ENCODE measurements around the gene PAXX.

DNA sequence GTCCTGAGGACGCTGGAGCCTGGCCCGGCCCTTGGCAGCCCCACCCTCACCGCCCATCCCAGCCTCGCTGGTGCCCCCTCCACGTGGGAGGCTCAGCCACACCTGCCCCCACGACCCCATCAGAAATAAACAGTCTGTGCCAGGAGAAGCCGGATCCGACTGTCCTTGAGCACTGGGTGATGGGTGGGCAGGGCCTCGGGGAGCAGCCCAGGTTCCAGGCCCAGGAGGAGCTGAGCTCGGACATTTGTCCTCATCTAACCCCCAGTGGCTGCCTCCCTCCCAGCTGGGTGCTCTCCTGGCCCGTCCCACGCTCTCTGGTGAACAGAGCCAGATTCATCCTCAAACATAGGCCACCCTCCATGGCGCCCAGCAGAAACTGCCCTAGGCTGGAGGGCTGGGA lies 19.5 kb upstream of the PAXX start:
- TF ChIP-seq, protein P1, sequence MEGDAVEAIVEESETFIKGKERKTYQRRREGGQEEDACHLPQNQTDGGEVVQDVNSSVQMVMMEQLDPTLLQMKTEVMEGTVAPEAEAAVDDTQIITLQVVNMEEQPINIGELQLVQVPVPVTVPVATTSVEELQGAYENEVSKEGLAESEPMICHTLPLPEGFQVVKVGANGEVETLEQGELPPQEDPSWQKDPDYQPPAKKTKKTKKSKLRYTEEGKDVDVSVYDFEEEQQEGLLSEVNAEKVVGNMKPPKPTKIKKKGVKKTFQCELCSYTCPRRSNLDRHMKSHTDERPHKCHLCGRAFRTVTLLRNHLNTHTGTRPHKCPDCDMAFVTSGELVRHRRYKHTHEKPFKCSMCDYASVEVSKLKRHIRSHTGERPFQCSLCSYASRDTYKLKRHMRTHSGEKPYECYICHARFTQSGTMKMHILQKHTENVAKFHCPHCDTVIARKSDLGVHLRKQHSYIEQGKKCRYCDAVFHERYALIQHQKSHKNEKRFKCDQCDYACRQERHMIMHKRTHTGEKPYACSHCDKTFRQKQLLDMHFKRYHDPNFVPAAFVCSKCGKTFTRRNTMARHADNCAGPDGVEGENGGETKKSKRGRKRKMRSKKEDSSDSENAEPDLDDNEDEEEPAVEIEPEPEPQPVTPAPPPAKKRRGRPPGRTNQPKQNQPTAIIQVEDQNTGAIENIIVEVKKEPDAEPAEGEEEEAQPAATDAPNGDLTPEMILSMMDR (optimal IDR thresholded peaks at IDR 0.05 in 1 of 3, IDR thresholded peaks at IDR 0.05 in 1 of 3, conservative IDR thresholded peaks at IDR 0.05 in 1 of 3; ENCODE audit: extremely low read depth in 1 of 3, insufficient read depth in 2 of 3, low read length in 3 of 3): no peak
- TF ChIP-seq EZH2 (IDR thresholded peaks at IDR 0.05; ENCODE audit: low read length): no peak
